Stimulated activated CD8-positive, alpha-beta memory T cell treated with anti-CD3 and anti-CD28 coated beads, Interleukin-4, amount 100 ng/mL, for 24 hours (primary cell): ENCODE measurements around the gene GPR3.

ENCODE experiments used
- DNase-seq: peaks from one replicate; pipeline ENCODE4 v3.0.0-alpha.2; 2020; ENCODE audit warnings: low read depth

GPR3 gene

GRCh38 chr1:27358928-27359313, 33.5 kb upstream of the GPR3 start:
- no peak for DNase-seq

GRCh38 chr1:27359822-27360158, 32.6 kb upstream of the GPR3 start:
- DNase-seq: no peak

GRCh38 chr1:27360159-27361043, 32.0 kb upstream of the GPR3 start:
- no peak for DNase-seq

GRCh38 chr1:27361044-27361402, 31.4 kb upstream of the GPR3 start:
- DNase-seq: no peak

GRCh38 chr1:27361553-27361952, 30.9 kb upstream of the GPR3 start:
- no peak for DNase-seq

GRCh38 chr1:27363766-27364695, 28.4 kb upstream of the GPR3 start:
- DNase-seq: no peak

GRCh38 chr1:27364696-27365371, 27.6 kb upstream of the GPR3 start:
- DNase-seq: no peak

- peak; percentile 67 for DNase-seq
Observed at GRCh38 chr1:27365372-27366112, 26.9 kb upstream of the GPR3 start.

- peak; percentile 62 for DNase-seq
Observed at GRCh38 chr1:27366113-27366410, 26.4 kb upstream of the GPR3 start.

GRCh38 chr1:27366411-27367159, 25.8 kb upstream of the GPR3 start, which contains the start of gene MAP3K6:
MAP3K6 (minus strand) TSS chr1:27366961; CDS start chr1:27366597, 364 bp downstream.
- no peak for DNase-seq

GRCh38 chr1:27367160-27367650, 25.2 kb upstream of the GPR3 start:
- no peak for DNase-seq

- DNase-seq: no peak
Observed at GRCh38 chr1:27368869-27369582, 23.4 kb upstream of the GPR3 start.

GRCh38 chr1:27372022-27372807, 20.2 kb upstream of the GPR3 start:
- no peak for DNase-seq

GRCh38 chr1:27372808-27373690, 19.4 kb upstream of the GPR3 start:
- no peak for DNase-seq

GRCh38 chr1:27374362-27375086, 17.9 kb upstream of the GPR3 start, which contains the start of gene FCN3:
FCN3 (minus strand) TSS chr1:27374824; CDS start chr1:27374818, 6 bp downstream.
- no peak for DNase-seq

GRCh38 chr1:27377760-27378495, 14.5 kb upstream of the GPR3 start:
- no peak for DNase-seq

- no peak for DNase-seq
Observed at GRCh38 chr1:27379564-27380122, 12.8 kb upstream of the GPR3 start.
